Upper lobe of left lung (tissue), 6 donors: ENCODE measurements around the gene DSCAM. TPM values are rescaled to one million over a fixed set of nuclear protein-coding genes. Genes with fewer than 3 reads are reported as not detected.
"Not testable (repeated sequence)": the region's sequence is repeated elsewhere in the genome, so short reads cannot be mapped to it uniquely, and the experiment has no call there.

ENCODE experiments used
- ATAC-seq, 2 donors: fragments of 200-7000 bp; cut with Tn5 transposase; one replicate each; pipeline ENCODE4 v1.9.1; 2022; ENCODE audit warnings: mild to moderate bottlenecking in 2 of 2, moderate library complexity in 2 of 2; ENCODE audit not compliant: low FRiP score in 2 of 2
- DNase-seq, 2 donors: peaks; one replicate each; pipeline ENCODE4 v3.0.0-alpha.2; 2019 to 2020
- H3K27ac ChIP-seq, 4 donors: fragments of 200-600 bp; sonication (generic); one replicate each; pipeline ENCODE4 v1.5.1; 2016 to 2019
- H3K27me3 ChIP-seq, 4 donors: fragments of 200-600 bp; sonication (generic); one replicate each; pipeline ENCODE4 v1.5.1; 2017 to 2019
- H3K36me3 ChIP-seq, 4 donors: fragments of 200-600 bp; sonication (generic); one replicate each; pipeline ENCODE4 v1.5.1; 2016 to 2019
- H3K4me1 ChIP-seq, 4 donors: fragments of 200-600 bp; sonication (generic); one replicate each; pipeline ENCODE4 v1.5.1; 2018 to 2019
- H3K4me3 ChIP-seq, 4 donors: fragments of 200-600 bp; sonication (generic); one replicate each; pipeline ENCODE4 v1.5.1; 2017 to 2019; ENCODE audit warnings: mild to moderate bottlenecking in 2 of 4, moderate library complexity in 1 of 4
- H3K9me3 ChIP-seq, 4 donors: fragments of 200-600 bp; sonication (generic); one replicate each; pipeline ENCODE4 v1.5.1; 2018 to 2019
- EP300 ChIP-seq, 4 donors: sonication (generic); formaldehyde crosslinking; IDR thresholded peaks; one replicate each; pipeline ENCODE4 v1.5.1; 2017; ENCODE audit warnings: antibody characterized with exemption in 4 of 4, control low read depth in 2 of 4
- POLR2A ChIP-seq, 4 donors: fragments of 450-650 bp; IDR thresholded peaks; one replicate each; pipeline ENCODE4 v1.5.1; 2016 to 2017; ENCODE audit warnings: antibody characterized with exemption in 4 of 4, mild to moderate bottlenecking in 2 of 4
- POLR2AphosphoS5 ChIP-seq, 2 donors: sonication (generic); formaldehyde crosslinking; IDR thresholded peaks; one replicate each; pipeline ENCODE4 v1.5.1; 2017; ENCODE audit warnings: antibody characterized with exemption in 2 of 2
- WGBS, 2 donors: methylation state at CpG; one replicate each; pipeline ENCODE4 v1.1.5; 2017 to 2018; 5-methylcytosine and 5-hydroxymethylcytosine counted together
- total RNA-seq, 6 donors: library from RNA; depleted of rRNA in 4 of 6; stranded (reverse); fragments of >200 nt in 4 of 6; gene quantifications; one replicate each; pipeline versions ENCODE4 v1.1.0 to v1.2.1, GENCODE V29; 2016 to 2021
- TF ChIP-seq, protein P1 (sequence below), 6 experiments: fragments of 450-650 bp in 4 of 6; fragments of 200-600 bp in 2 of 6; sonication (generic) in 2 of 6; IDR thresholded peaks; one replicate each; pipeline ENCODE4 v1.5.1; 2016 to 2019; ENCODE audit warnings: antibody characterized with exemption in 6 of 6
- donor health status: DM: no; HTN: no; CAD: no; lungs with moderate emphysema.
- donor health status: DM: no; HTN: yes; CAD: no; lungs with severe emphysema.

The DSCAM gene
- total RNA-seq, 6 donors from 2014 or later = under 0.01 to 0.61 (median 0.26) TPM; not detected in 1

DNA sequence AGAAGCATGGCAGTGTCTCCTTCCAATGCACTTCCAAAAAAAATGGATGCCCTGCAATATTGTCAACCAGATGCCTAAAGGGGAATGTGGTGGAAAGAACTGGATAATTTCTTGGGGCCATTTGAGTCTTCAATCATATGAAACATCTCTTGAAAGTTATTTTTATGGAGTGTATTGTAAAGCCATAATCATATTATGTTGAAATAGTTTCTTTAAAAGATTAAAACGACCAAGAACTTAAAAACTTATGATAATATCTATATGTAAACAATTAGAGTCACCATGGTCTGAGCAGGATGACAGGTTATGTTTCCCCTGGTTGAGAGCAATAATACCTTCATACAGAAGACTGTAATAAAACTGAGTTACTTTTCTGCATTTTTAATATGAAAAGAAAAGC, 522.6 kb downstream of the DSCAM start:
- no peak overlapping the region for H3K4me3 ChIP-seq
- no peak overlapping the region for H3K27ac ChIP-seq
- H3K4me1 ChIP-seq = no peaks in the 10 kb centered on the region
- TF ChIP-seq, protein P1, sequence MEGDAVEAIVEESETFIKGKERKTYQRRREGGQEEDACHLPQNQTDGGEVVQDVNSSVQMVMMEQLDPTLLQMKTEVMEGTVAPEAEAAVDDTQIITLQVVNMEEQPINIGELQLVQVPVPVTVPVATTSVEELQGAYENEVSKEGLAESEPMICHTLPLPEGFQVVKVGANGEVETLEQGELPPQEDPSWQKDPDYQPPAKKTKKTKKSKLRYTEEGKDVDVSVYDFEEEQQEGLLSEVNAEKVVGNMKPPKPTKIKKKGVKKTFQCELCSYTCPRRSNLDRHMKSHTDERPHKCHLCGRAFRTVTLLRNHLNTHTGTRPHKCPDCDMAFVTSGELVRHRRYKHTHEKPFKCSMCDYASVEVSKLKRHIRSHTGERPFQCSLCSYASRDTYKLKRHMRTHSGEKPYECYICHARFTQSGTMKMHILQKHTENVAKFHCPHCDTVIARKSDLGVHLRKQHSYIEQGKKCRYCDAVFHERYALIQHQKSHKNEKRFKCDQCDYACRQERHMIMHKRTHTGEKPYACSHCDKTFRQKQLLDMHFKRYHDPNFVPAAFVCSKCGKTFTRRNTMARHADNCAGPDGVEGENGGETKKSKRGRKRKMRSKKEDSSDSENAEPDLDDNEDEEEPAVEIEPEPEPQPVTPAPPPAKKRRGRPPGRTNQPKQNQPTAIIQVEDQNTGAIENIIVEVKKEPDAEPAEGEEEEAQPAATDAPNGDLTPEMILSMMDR (IDR thresholded peaks at IDR 0.05) = no peak
- TF ChIP-seq POLR2AphosphoS5 (IDR thresholded peaks at IDR 0.05) = no peak
- no peak for TF ChIP-seq EP300 (IDR thresholded peaks at IDR 0.05)
- TF ChIP-seq POLR2A (IDR thresholded peaks at IDR 0.05) = no peak
- WGBS, 2 donors = 13 to 15% methylated on average over 1 of the region's 1 CpG
- DNase-seq = no peak
- H3K9me3 ChIP-seq = no peaks in the 10 kb centered on the region
- H3K27me3 ChIP-seq = no peaks in the 10 kb centered on the region
- H3K36me3 ChIP-seq = no peaks in the 10 kb centered on the region
- no peak for ATAC-seq

DNA sequence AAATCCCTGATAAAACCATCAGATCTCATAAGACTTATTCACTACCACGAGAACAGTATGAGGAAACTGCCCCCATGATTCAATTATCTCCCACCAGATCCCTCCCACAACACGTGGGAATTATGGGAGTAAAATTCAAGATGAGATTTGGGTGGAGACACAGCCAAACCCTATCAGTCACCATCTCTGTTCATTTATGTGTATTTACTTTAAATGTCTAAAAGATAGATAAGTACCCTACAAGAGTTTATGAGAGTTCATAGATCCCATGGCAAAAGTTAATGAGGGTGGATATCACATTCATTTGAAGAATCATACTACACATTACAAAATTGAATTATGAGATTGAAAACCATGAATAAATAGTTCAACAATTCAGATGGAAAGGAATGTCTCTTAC, 526.2 kb downstream of the DSCAM start:
- H3K4me3 ChIP-seq, H3K4me1 ChIP-seq, DNase-seq, H3K27me3 ChIP-seq, ATAC-seq, H3K27ac ChIP-seq, H3K36me3 ChIP-seq, H3K9me3 ChIP-seq: not testable (repeated sequence)
- 35 to 53% methylated on average over 2 of the region's 2 CpGs for WGBS, 2 donors

DNA sequence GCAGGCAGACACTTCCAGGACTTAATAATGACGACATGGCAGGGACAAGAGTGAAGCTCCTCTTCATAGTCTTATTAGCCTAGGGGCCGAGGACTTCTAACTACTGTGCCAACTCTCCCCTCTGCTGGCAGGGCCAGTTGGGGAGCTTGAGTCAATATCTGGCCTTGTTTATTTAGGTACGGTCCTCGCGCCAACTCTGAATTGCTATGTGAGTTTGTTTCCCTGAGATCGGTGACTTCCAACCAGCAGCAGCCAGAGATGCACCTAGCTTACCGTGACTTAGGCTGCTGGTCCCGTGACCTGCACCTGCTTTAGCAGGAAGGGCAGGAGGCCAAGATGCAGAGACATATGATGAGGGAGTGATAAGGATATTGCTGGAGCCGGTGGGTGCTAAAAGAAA, 528.6 kb downstream of the DSCAM start:
- no peaks in the 10 kb centered on the region for H3K4me1 ChIP-seq
- WGBS, 2 donors = 85 to 91% methylated on average over 9 of the region's 9 CpGs
- no peaks in the 10 kb centered on the region for H3K9me3 ChIP-seq
- H3K27me3 ChIP-seq = no peaks in the 10 kb centered on the region
- DNase-seq (no peak), ATAC-seq (no peak)
- no peak overlapping the region for H3K4me3 ChIP-seq
- TF ChIP-seq EP300 (IDR thresholded peaks at IDR 0.05) (no peak), POLR2AphosphoS5 (IDR thresholded peaks at IDR 0.05) (no peak), POLR2A (IDR thresholded peaks at IDR 0.05) (no peak)
- TF ChIP-seq, protein P1 (IDR thresholded peaks at IDR 0.05) = no peak
- H3K27ac ChIP-seq = no peak overlapping the region
- no peaks in the 10 kb centered on the region for H3K36me3 ChIP-seq

DNA sequence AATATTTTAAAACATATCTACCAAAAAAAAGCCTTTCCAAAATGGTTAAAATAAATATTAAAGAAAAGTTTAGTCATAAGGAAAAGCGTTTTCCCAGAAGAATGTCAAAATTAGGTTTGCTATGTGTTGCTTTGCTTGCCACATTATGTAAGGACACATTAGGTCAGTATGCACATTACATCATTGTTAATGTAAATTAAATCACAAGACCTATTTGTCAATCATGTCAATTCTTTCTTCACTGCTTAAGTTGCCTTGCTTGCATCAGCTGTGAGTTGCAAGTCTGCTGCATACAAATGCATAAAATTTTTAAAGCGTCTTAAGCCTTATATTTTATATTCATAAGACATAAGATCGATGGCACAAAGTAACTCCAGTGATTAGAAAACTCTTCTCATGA, 530.9 kb downstream of the DSCAM start:
- no peaks in the 10 kb centered on the region for H3K27me3 ChIP-seq
- WGBS, 2 donors = 87% methylated on average over 3 of the region's 3 CpGs
- no peak for DNase-seq
- H3K27ac ChIP-seq = no peak overlapping the region
- TF ChIP-seq POLR2AphosphoS5 (IDR thresholded peaks at IDR 0.05) (no peak), EP300 (IDR thresholded peaks at IDR 0.05) (no peak), POLR2A (IDR thresholded peaks at IDR 0.05) (no peak)
- TF ChIP-seq, protein P1 (IDR thresholded peaks at IDR 0.05) = no peak
- no peaks in the 10 kb centered on the region for H3K4me1 ChIP-seq
- H3K36me3 ChIP-seq = no peaks in the 10 kb centered on the region
- no peak overlapping the region for H3K4me3 ChIP-seq
- H3K9me3 ChIP-seq = no peaks in the 10 kb centered on the region
- no peak for ATAC-seq

DNA sequence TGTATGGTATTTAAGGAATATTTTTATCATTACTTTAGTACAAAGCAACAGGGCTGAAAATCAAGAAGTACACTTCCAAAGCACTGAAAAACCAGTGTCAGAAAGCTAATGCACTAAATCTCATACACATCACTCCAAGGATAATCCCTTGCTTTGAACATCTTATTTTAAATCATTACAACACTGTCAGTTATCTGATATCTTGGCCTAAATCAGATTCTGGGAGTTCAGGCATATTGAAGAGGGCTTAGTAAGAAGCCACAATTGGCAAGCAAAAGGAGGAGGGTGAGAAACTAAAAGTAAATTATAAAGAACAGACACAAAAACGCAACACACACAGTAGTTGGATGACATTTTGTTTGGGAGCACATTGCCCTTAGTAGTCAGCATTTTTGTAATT, 531.3 kb downstream of the DSCAM start:
- H3K4me1 ChIP-seq = no peaks in the 10 kb centered on the region
- 69 to 71% methylated on average over 1 of the region's 1 CpG for WGBS, 2 donors
- no peaks in the 10 kb centered on the region for H3K9me3 ChIP-seq
- no peak for DNase-seq
- no peaks in the 10 kb centered on the region for H3K36me3 ChIP-seq
- no peaks in the 10 kb centered on the region for H3K27me3 ChIP-seq
- no peak overlapping the region for H3K4me3 ChIP-seq
- ATAC-seq = no peak
- TF ChIP-seq EP300 (IDR thresholded peaks at IDR 0.05) = no peak
- no peak overlapping the region for H3K27ac ChIP-seq

DNA sequence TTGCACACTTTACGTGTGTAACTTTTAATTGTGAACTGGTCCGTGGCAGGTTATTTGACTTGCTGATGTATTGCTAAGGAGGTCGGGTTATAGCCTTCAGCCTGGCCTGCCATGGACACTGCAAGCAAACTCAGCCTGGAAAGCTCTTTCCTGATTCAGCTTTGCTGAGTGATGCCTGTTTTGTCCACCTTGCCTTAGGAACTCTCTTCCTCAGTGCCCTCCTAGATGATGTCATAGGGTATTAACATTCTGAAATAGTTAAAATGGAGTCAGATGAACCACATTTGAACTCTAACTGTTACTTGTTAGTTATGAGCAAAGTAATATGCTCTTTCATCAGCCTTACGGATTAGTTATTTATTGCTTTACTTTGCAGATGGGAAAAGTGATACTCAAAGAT, 533.7 kb downstream of the DSCAM start:
- TF ChIP-seq, protein P1 (IDR thresholded peaks at IDR 0.05) = no peak
- no peak for TF ChIP-seq POLR2A (IDR thresholded peaks at IDR 0.05)
- TF ChIP-seq EP300 (IDR thresholded peaks at IDR 0.05) = no peak
- no peak for TF ChIP-seq POLR2AphosphoS5 (IDR thresholded peaks at IDR 0.05)
- Histone ChIP-seq H3K27ac (no peak overlapping the region), H3K27me3 (no peaks in the 10 kb centered on the region), H3K4me3 (no peak overlapping the region), H3K9me3 (no peaks in the 10 kb centered on the region), H3K4me1 (no peaks in the 10 kb centered on the region), H3K36me3 (no peaks in the 10 kb centered on the region)
- DNase-seq = no peak
- 80 to 83% methylated on average over 4 of the region's 4 CpGs for WGBS, 2 donors
- ATAC-seq = no peak
